Panc1 (cell line): ENCODE measurements around the gene TNPO3.

ENCODE experiments used
- POLR2AphosphoS5 ChIP-seq: IDR thresholded peaks from 2 replicates; pipeline ENCODE4 v1.6.1; 2012; ENCODE audit warnings: mild to moderate bottlenecking, low read depth, low read length, moderate library complexity
- REST ChIP-seq, 2 experiments: IDR thresholded peaks; 2 replicates each; pipeline ENCODE4 v1.6.1; 2011 to 2012; ENCODE audit warnings: low read depth in 2 of 2, control low read depth in 1 of 2, low read length in 1 of 2, mild to moderate bottlenecking in 1 of 2, moderate library complexity in 1 of 2; ENCODE audit not compliant: insufficient read depth in 1 of 2
- SIN3A ChIP-seq: IDR thresholded peaks from 2 replicates; pipeline ENCODE4 v1.6.1; 2012; ENCODE audit warnings: low read depth, mild to moderate bottlenecking, low read length, moderate library complexity, borderline replicate concordance; ENCODE audit not compliant: insufficient read depth
- TCF7L2 ChIP-seq: IDR thresholded peaks from 2 replicates; pipeline ENCODE4 v1.6.1; 2011; ENCODE audit warnings: mild to moderate bottlenecking, low read depth, low read length, inconsistent platforms
- TF ChIP-seq, protein P1 (sequence below): fragments of 450-650 bp; IDR thresholded peaks from 2 replicates; pipeline ENCODE4 v1.5.1; 2017; ENCODE audit warnings: mild to moderate bottlenecking

DNA sequence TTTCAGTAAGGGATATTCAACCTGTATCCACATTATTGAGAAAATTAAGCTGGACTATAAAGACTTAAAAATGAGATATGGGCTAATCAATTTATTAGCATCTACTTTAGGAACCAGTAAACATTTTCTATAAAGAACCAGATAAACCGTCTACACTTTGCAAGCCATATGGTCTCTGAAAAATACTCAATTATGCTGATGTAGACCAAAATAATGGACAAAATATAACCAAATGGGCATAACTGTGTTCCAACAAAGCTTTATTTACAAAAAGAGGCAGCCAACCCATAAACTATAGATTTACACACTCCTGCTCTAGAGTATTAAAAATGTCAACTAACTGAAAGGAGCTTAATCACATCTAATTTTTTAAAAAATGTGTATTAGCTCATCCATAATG, 42.3 kb downstream of the TNPO3 start:
- TF ChIP-seq, protein P1, sequence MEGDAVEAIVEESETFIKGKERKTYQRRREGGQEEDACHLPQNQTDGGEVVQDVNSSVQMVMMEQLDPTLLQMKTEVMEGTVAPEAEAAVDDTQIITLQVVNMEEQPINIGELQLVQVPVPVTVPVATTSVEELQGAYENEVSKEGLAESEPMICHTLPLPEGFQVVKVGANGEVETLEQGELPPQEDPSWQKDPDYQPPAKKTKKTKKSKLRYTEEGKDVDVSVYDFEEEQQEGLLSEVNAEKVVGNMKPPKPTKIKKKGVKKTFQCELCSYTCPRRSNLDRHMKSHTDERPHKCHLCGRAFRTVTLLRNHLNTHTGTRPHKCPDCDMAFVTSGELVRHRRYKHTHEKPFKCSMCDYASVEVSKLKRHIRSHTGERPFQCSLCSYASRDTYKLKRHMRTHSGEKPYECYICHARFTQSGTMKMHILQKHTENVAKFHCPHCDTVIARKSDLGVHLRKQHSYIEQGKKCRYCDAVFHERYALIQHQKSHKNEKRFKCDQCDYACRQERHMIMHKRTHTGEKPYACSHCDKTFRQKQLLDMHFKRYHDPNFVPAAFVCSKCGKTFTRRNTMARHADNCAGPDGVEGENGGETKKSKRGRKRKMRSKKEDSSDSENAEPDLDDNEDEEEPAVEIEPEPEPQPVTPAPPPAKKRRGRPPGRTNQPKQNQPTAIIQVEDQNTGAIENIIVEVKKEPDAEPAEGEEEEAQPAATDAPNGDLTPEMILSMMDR: no peak
- no peak for TF ChIP-seq SIN3A
- no peak for TF ChIP-seq POLR2AphosphoS5
- no peak for TF ChIP-seq TCF7L2
- no peak for TF ChIP-seq REST (IDR thresholded peaks at IDR 0.05; ENCODE audit: insufficient read depth in 1 of 2, low read depth in 2 of 2, low read length in 1 of 2)
